GM23248 (cell line): ENCODE measurements around the gene ZBTB45. TPM values are rescaled to one million over a fixed set of nuclear protein-coding genes. Genes with fewer than 3 reads are reported as not detected.
A peak's percentile ranks its signal among the peaks of the same experiment; 100 is the strongest.

Experiments used
- DNase-seq: peaks from one replicate; pipeline ENCODE4 v3.0.0-alpha.2; 2015
- H2AFZ ChIP-seq: fragments of 200-600 bp; sonication (generic); 2 replicates; pipeline ENCODE4 v1.6.1; 2016; ENCODE audit warnings: antibody characterized with exemption
- H3F3A ChIP-seq: fragments of 200-600 bp; sonication (generic); 2 replicates; pipeline ENCODE4 v1.6.1; 2016; ENCODE audit warnings: mild to moderate bottlenecking, antibody characterized with exemption, mixed run types; ENCODE audit not compliant: insufficient read depth
- H3K27ac ChIP-seq: fragments of 200-600 bp; sonication (generic); 2 replicates; pipeline ENCODE4 v1.5.1; 2016; ENCODE audit warnings: mild to moderate bottlenecking
- H3K27me3 ChIP-seq: fragments of 200-600 bp; sonication (generic); replicated peaks from 2 replicates; pipeline ENCODE4 v1.6.1; 2016; ENCODE audit warnings: mild to moderate bottlenecking; ENCODE audit not compliant: insufficient read depth
- H3K36me3 ChIP-seq: fragments of 200-600 bp; sonication (generic); 2 replicates; pipeline ENCODE4 v1.6.1; 2016; ENCODE audit warnings: low read depth, mild to moderate bottlenecking
- H3K4me1 ChIP-seq: fragments of 200-600 bp; sonication (generic); 2 replicates; pipeline ENCODE4 v1.6.1; 2016; ENCODE audit warnings: mild to moderate bottlenecking; ENCODE audit not compliant: insufficient read depth
- H3K4me2 ChIP-seq: fragments of 200-600 bp; sonication (generic); one replicate; pipeline ENCODE4 v1.6.1; 2016; ENCODE audit warnings: mild to moderate bottlenecking; ENCODE audit not compliant: unreplicated experiment
- H3K4me3 ChIP-seq: fragments of 200-600 bp; sonication (generic); 2 replicates; pipeline ENCODE4 v1.5.1; 2016; ENCODE audit warnings: mild to moderate bottlenecking
- H3K79me2 ChIP-seq: fragments of 200-600 bp; sonication (generic); 2 replicates; pipeline ENCODE4 v1.6.1; 2016; ENCODE audit warnings: mild to moderate bottlenecking; ENCODE audit not compliant: insufficient read depth
- H3K9ac ChIP-seq: fragments of 200-600 bp; sonication (generic); 2 replicates; pipeline ENCODE4 v1.6.1; 2016; ENCODE audit warnings: mild to moderate bottlenecking
- H3K9me2 ChIP-seq: fragments of 200-600 bp; sonication (generic); 2 replicates; pipeline ENCODE4 v1.6.1; 2016; ENCODE audit warnings: mixed run types, mild to moderate bottlenecking, moderate library complexity; ENCODE audit not compliant: insufficient read depth
- H3K9me3 ChIP-seq: fragments of 200-600 bp; sonication (generic); one replicate; pipeline ENCODE4 v1.6.1; 2017; ENCODE audit warnings: low read depth
- H4K20me1 ChIP-seq: fragments of 200-600 bp; sonication (generic); 2 replicates; pipeline ENCODE4 v1.6.0; 2016; ENCODE audit not compliant: insufficient read depth
- EZH2 ChIP-seq: fragments of 200-600 bp; sonication (generic); IDR thresholded peaks from 2 replicates; pipeline ENCODE4 v1.6.1; 2018; ENCODE audit warnings: antibody characterized with exemption, mild to moderate bottlenecking; ENCODE audit not compliant: insufficient read depth, poor library complexity, severe bottlenecking
- EZH2phosphoT487 ChIP-seq: fragments of 200-600 bp; sonication (generic); IDR thresholded peaks from 2 replicates; pipeline ENCODE4 v1.6.1; 2018; ENCODE audit warnings: antibody characterized with exemption, moderate library complexity, mild to moderate bottlenecking, low read depth; ENCODE audit not compliant: insufficient read depth
- WGBS, 2 experiments: methylation state at CpG; one replicate each; pipeline ENCODE4 v1.1.6; 2015 to 2017; ENCODE audit warnings: low lambda C conversion rate in 2 of 2, low coverage in 1 of 2; ENCODE audit errors: missing lambda C conversion rate in 2 of 2; 5-methylcytosine and 5-hydroxymethylcytosine counted together
- in situ Hi-C: fragments of 300-500 bp; cut with MboI; formaldehyde crosslinking; loops from 2 replicates; pipeline ENCODE4 v1.15.0; 2020
- polyA plus RNA-seq: library from polyadenylated mRNA; unstranded; fragments of >200 nt; fragmentation: Nextera tagmentation; extraction: Ambion mirVana; gene quantifications from 2 replicates; pipeline ENCODE4 v1.2.1, GENCODE V29; 2016
- total RNA-seq: library from RNA; depleted of rRNA; stranded (reverse); fragments of >200 nt; shearing (Covaris generic); gene quantifications from 2 replicates; pipeline ENCODE4 v1.2.3, GENCODE V29; 2014

Gene ZBTB45
- total and polyA plus RNA-seq, 2 experiments from 2014 or later, result 9.0 to 16.0 TPM

DNA sequence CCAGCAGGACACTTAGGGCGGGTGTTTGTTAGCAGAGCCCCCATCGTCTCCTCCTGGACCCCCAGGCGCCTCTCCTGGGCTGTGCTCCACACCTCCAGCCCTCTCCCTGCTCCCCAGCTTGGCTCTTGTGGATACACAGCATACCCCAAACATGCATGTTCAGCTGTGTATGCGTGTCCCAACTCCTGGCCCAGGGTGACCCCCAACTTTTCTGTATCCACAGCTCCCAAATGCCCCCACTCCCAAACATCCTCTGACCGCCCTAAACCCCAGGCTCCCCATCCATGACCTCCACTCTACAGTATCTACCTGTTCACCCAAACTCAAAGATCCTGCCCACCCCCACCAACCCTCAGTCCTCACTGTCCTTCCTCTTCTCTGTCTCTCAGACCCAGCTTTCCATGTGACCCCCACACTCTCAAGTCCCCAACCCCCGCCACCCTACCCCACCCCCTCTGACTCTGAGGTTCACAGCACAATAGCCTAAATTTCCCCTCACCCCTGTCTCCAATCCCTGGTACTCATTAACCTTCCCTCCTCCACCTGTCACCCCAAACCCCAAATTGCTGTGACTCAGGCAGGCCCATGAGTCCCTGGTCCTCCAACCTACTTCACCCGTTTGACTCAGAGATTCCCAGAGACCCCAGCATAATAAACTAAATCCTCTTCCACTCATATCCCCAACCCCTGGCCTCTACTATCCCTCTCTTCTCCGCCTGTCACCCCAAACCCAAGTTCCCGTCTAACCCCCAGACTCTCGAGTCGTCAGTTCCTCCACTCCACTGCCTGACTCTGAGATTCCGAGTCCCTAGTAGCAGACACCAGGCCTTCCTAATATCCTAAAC, 37.8 kb upstream of the ZBTB45 start:
- in situ Hi-C loops, result no loop called here
- DNase-seq, result peak; percentile 30
- peaks cover 52% of the 10 kb centered on the region for H3K79me2 ChIP-seq
- peaks cover 27% of the 10 kb centered on the region for H3K4me1 ChIP-seq
- H3F3A ChIP-seq, result peaks cover 41% of the 10 kb centered on the region
- H3K27ac ChIP-seq, result peak overlapping the region; percentile 96
- H3K9me2 ChIP-seq, result no peaks in the 10 kb centered on the region
- no peaks in the 10 kb centered on the region for H3K9me3 ChIP-seq
- H3K9ac ChIP-seq, result peak overlapping the region; percentile 96
- no peak for TF ChIP-seq EZH2
- TF ChIP-seq EZH2phosphoT487, result no peak
- H3K4me2 ChIP-seq, result peak overlapping the region; percentile 90
- no peak overlapping the region for H2AFZ ChIP-seq
- peak overlapping the region; percentile 83 for H3K4me3 ChIP-seq
- H3K27me3 ChIP-seq, result no peaks in the 10 kb centered on the region
- peaks cover 6% of the 10 kb centered on the region; the same call in 1 of the 2 replicates for H3K36me3 ChIP-seq
- no peaks in the 10 kb centered on the region for H4K20me1 ChIP-seq
- 16 to 23% methylated on average over 11 to 12 of the region's 12 CpGs for WGBS, 2 experiments

DNA sequence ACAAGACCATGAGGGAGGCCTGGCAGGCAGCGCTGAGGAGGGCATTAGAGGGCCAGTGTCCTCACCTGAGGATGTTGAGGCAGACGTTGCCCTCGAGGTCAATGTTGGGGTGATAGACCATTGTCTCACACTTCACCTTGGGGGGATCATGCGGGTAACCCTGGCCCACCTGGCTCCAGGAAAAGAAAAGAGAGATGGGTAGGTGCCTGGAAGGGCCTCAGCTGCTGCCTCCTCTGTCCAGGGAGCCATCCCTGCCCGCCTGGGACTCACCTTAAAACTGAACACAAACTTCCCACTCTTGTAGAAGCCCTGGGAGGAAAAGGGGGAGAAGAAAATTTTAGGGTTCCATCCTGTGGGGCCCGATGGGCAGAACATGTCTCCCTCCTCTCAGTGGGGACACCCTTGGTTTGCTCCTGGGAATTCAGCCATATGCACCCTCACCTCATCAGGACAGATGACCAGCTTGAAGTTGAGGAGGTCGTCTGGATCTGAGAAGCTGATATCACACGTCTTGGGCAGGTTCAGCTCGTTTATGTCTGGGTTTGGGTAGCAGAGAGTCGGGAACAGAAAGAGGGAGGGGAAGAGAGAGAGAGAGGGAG, 37.1 kb upstream of the ZBTB45 start:
- Histone ChIP-seq H3K36me3 (peaks cover 11% of the 10 kb centered on the region; the same call in 1 of the 2 replicates), H2AFZ (no peak overlapping the region), H3K79me2 (peaks cover 59% of the 10 kb centered on the region), H3K9me2 (no peaks in the 10 kb centered on the region), H4K20me1 (no peaks in the 10 kb centered on the region), H3K4me3 (peak overlapping the region; percentile 83), H3K4me2 (peak overlapping the region; percentile 90), H3K27ac (peak overlapping the region; percentile 96; the same call in 1 of the 2 replicates), H3K9ac (peak overlapping the region; percentile 96), H3K9me3 (no peaks in the 10 kb centered on the region), H3K4me1 (peaks cover 22% of the 10 kb centered on the region), H3K27me3 (no peaks in the 10 kb centered on the region), H3F3A (peaks cover 49% of the 10 kb centered on the region)
- DNase-seq, result no peak
- in situ Hi-C loops, result no loop called here
- no peak for TF ChIP-seq EZH2phosphoT487
- WGBS, 2 experiments, result 42 to 44% methylated on average over 7 to 10 of the region's 10 CpGs

DNA sequence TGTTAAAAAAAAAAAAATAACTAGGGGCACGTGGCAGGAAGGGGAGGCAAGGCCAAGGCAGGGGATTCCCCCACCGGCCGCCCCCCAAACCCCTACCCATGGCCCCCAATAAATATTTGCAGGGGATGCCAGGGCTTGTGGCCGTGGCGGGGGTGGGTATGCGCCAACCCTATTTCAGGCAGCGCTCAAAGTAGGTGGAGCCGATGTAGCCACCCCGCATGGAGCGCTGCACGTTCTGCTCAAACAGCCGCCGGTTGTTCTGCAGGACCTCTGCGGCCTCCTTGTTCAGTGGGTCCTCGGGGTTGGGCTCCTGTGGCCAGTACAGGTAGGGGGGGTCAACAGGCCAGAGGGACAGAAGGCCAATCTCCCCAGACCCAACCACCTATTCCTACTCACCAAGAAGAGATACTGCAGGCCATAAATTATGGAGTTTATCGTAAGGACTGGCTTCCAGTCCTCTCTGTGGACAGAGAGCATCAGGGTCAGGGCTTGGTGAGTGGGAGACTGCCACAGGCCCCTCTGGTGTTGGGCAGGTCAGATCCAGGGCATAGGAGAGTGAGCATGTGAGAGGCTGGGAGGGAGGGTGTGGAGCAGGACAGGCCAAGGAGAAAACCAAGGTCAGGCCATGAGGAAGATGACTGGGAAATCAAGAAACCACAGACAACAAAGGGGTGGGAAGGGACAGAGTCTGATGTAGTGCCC, 36.5 kb upstream of the ZBTB45 start:
- DNase-seq, result no peak

DNA sequence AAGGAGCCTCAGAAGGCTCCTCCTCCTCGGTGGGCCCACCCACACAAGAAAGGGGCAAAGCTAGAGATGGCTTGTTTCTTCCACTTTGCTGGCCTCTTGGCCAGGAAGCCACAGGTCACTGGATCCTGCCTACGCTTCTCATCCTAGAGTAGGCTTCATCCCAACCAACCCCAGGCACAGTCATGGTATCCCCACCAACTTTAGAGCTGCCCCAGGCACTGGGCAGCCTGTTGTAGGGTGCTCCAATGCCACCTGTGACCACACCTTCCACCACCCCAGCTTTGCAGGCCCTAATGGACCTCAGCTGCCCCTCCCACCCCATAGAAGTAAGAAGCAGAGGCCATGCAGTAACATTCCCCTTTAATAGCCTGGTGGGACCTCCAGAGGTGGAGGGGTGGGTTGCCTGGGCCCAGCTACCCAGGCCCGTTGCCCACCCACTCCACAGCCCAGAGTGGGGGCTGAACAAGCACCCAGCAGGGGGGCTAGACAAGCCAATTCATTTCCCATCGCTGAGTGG, 35.8 kb upstream of the ZBTB45 start:
- peaks cover 21% of the 10 kb centered on the region; the same call in 1 of the 2 replicates for H3K36me3 ChIP-seq
- no peaks in the 10 kb centered on the region for H4K20me1 ChIP-seq
- no peaks in the 10 kb centered on the region for H3K9me3 ChIP-seq
- peaks cover 72% of the 10 kb centered on the region for H3K79me2 ChIP-seq
- peaks cover 19% of the 10 kb centered on the region for H3K4me1 ChIP-seq
- in situ Hi-C loops, result no loop called here
- peak overlapping the region; percentile 90 for H3K9ac ChIP-seq
- H2AFZ ChIP-seq, result peak overlapping the region; percentile 73
- peak overlapping the region; percentile 86 for H3K4me3 ChIP-seq
- H3K27ac ChIP-seq, result peak overlapping the region; percentile 79
- H3K27me3 ChIP-seq, result no peaks in the 10 kb centered on the region
- no peaks in the 10 kb centered on the region for H3K9me2 ChIP-seq
- peaks cover 47% of the 10 kb centered on the region for H3F3A ChIP-seq
- DNase-seq, result no peak
- no peak for TF ChIP-seq EZH2phosphoT487
- no peak for TF ChIP-seq EZH2
- H3K4me2 ChIP-seq, result peak overlapping the region; percentile 75
- WGBS, 2 experiments, result 33 to 38% methylated on average over 4 of the region's 4 CpGs

More for the DNA sequence above, 36.5 kb upstream of the ZBTB45 start:
- Histone ChIP-seq H3K9me2 (no peaks in the 10 kb centered on the region), H2AFZ (no peak overlapping the region), H3K9ac (peak overlapping the region; percentile 96), H3K79me2 (peaks cover 66% of the 10 kb centered on the region), H3K9me3 (no peaks in the 10 kb centered on the region), H3K4me3 (no peak overlapping the region), H4K20me1 (no peaks in the 10 kb centered on the region), H3F3A (peaks cover 50% of the 10 kb centered on the region), H3K36me3 (peaks cover 16% of the 10 kb centered on the region; the same call in 1 of the 2 replicates), H3K27ac (peak overlapping the region; percentile 79), H3K4me2 (no peak overlapping the region), H3K4me1 (peaks cover 19% of the 10 kb centered on the region), H3K27me3 (no peaks in the 10 kb centered on the region)
- TF ChIP-seq EZH2phosphoT487 (no peak), EZH2 (no peak)
- 74 to 81% methylated on average over 12 to 16 of the region's 16 CpGs for WGBS, 2 experiments
- in situ Hi-C loops, result no loop called here
